Neuronal stem cell (in vitro differentiated cells): ENCODE data around the gene RPL27A.

ENCODE experiments used
- DNase-seq: peaks from one replicate; pipeline ENCODE4 v3.0.0-alpha.2; 2013; ENCODE audit warnings: low spot score
- H2AFZ ChIP-seq: one replicate; pipeline ENCODE4 v1.6.1; 2013; ENCODE audit warnings: mild to moderate bottlenecking, low read length, inconsistent platforms
- H2AK5ac ChIP-seq: 2 replicates; pipeline ENCODE4 v1.6.1; 2013; ENCODE audit warnings: low read depth, mild to moderate bottlenecking, inconsistent platforms, low read length, moderate library complexity, mixed read lengths
- H2BK120ac ChIP-seq: 2 replicates; pipeline ENCODE4 v1.6.1; 2013; ENCODE audit warnings: low read depth, mild to moderate bottlenecking, inconsistent platforms, low read length, moderate library complexity, mixed read lengths
- H2BK12ac ChIP-seq: one replicate; pipeline ENCODE4 v1.6.1; 2013; ENCODE audit warnings: low read length, inconsistent platforms
- H2BK15ac ChIP-seq: 2 replicates; pipeline ENCODE4 v1.6.1; 2013; ENCODE audit warnings: mild to moderate bottlenecking, low read length, inconsistent platforms, mixed read lengths
- H2BK5ac ChIP-seq: one replicate; pipeline ENCODE4 v1.6.1; 2013; ENCODE audit warnings: inconsistent platforms, mild to moderate bottlenecking, low read length, moderate library complexity
- H3K14ac ChIP-seq: one replicate; pipeline ENCODE4 v1.6.1; 2013; ENCODE audit warnings: low read length, inconsistent platforms
- H3K18ac ChIP-seq: 2 replicates; pipeline ENCODE4 v1.6.1; 2013; ENCODE audit warnings: low read length, inconsistent platforms
- H3K23ac ChIP-seq: 2 replicates; pipeline ENCODE4 v1.6.1; 2013; ENCODE audit warnings: low read depth, mild to moderate bottlenecking, mixed read lengths, low read length, inconsistent platforms; ENCODE audit not compliant: poor library complexity
- H3K27ac ChIP-seq: replicated peaks from 3 replicates; pipeline ENCODE4 v1.5.1; 2013; ENCODE audit warnings: low read length, inconsistent platforms
- H3K27me3 ChIP-seq, 3 experiments: 2 replicates each; pipeline ENCODE4 v1.6.1; 2013; ENCODE audit warnings: low read length in 3 of 3, mild to moderate bottlenecking in 2 of 3, inconsistent platforms in 1 of 3, low read depth in 1 of 3, mixed read lengths in 1 of 3, moderate library complexity in 1 of 3; ENCODE audit not compliant: control insufficient read depth in 3 of 3, insufficient read depth in 3 of 3
- H3K36me3 ChIP-seq, 2 donors: replicated peaks in 1 of 2; 2 replicates each; pipeline ENCODE4 v1.6.1; 2013; ENCODE audit warnings: low read length in 2 of 2; ENCODE audit not compliant: control insufficient read depth in 2 of 2, insufficient read depth in 2 of 2
- H3K4ac ChIP-seq: 2 replicates; pipeline ENCODE4 v1.6.1; 2013; ENCODE audit warnings: inconsistent platforms, mild to moderate bottlenecking, low read length, moderate library complexity
- H3K4me1 ChIP-seq, 2 donors: 1 replicate in 1 of 2; 2 replicates in 1 of 2; pipeline ENCODE4 v1.6.1; 2013; ENCODE audit warnings: low read length in 2 of 2, low read depth in 1 of 2; ENCODE audit not compliant: control insufficient read depth in 2 of 2, insufficient read depth in 1 of 2
- H3K4me2 ChIP-seq: one replicate; pipeline ENCODE4 v1.6.1; 2013; ENCODE audit warnings: mild to moderate bottlenecking, low read length, inconsistent platforms; ENCODE audit not compliant: insufficient read depth, poor library complexity, severe bottlenecking
- H3K4me3 ChIP-seq, 2 donors: 2 replicates each; pipeline ENCODE4 v1.5.1; 2013; ENCODE audit warnings: low read length in 2 of 2, mild to moderate bottlenecking in 2 of 2, inconsistent platforms in 1 of 2, moderate library complexity in 1 of 2
- H3K79me1 ChIP-seq: one replicate; pipeline ENCODE4 v1.6.1; 2013; ENCODE audit warnings: low read depth, mild to moderate bottlenecking, inconsistent platforms, low read length, moderate library complexity
- H3K9ac ChIP-seq: one replicate; pipeline ENCODE4 v1.6.1; 2013; ENCODE audit warnings: mild to moderate bottlenecking, low read depth, low read length, inconsistent platforms; ENCODE audit not compliant: poor library complexity
- H3K9me3 ChIP-seq, 2 donors: replicated peaks in 1 of 2; 2 replicates each; pipeline versions ENCODE3 to v1.6.1; 2013; ENCODE audit warnings: low read length in 2 of 2, mild to moderate bottlenecking in 2 of 2, inconsistent platforms in 1 of 2, low read depth in 1 of 2, mixed read lengths in 1 of 2, moderate library complexity in 1 of 2; ENCODE audit not compliant: control insufficient read depth in 2 of 2, insufficient read depth in 1 of 2
- H4K8ac ChIP-seq: one replicate; pipeline ENCODE4 v1.6.1; 2013; ENCODE audit warnings: low read depth, mild to moderate bottlenecking, inconsistent platforms, low read length, moderate library complexity
- H4K91ac ChIP-seq: one replicate; pipeline ENCODE4 v1.6.1; 2013; ENCODE audit warnings: low read length, low read depth, mild to moderate bottlenecking, inconsistent platforms; ENCODE audit not compliant: poor library complexity
- WGBS, 2 donors: extraction: QIAGEN DNeasy Blood & Tissue Kit; methylation state at CpG; one replicate each; pipeline ENCODE4 v1.1.7; 2013; ENCODE audit warnings: missing lambda C conversion rate in 2 of 2, mixed read lengths in 1 of 2; ENCODE audit not compliant: insufficient read length in 2 of 2, insufficient replicate concordance in 1 of 2; ENCODE audit errors: extremely low coverage in 2 of 2; 5-methylcytosine and 5-hydroxymethylcytosine counted together

The RPL27A gene

GRCh38 chr11:8729837-8730696 lies 47.5 kb downstream of the RPL27A start:
- Histone ChIP-seq H3K18ac (peak overlapping the region; percentile 12), H3K79me1 (peaks cover 4% of the 10 kb centered on the region), H3K4me3 (no peak overlapping the region), H2AFZ (no peak overlapping the region), H2BK5ac (no peak overlapping the region), H3K27ac (no peak overlapping the region), H3K23ac (peak overlapping the region; percentile 70), H2BK12ac (no peak overlapping the region), H3K9ac (no peak overlapping the region), H3K4ac (no peak overlapping the region), H3K4me1 (peaks cover 0 to 2% of the 10 kb centered on the region in 2 donors), H3K14ac (no peak overlapping the region), H2AK5ac (no peak overlapping the region), H2BK15ac (no peak overlapping the region), H2BK120ac (no peak overlapping the region), H4K91ac (no peak overlapping the region), H3K27me3 (no peaks in the 10 kb centered on the region), H4K8ac (no peak overlapping the region), H3K4me2 (no peak overlapping the region), H3K36me3 (peaks cover 20 to 68% of the 10 kb centered on the region in 2 donors), H3K9me3 (no peaks in the 10 kb centered on the region)
- WGBS, 2 donors: no CpG with 5 or more reads among the region's 38 CpGs
- DNase-seq: no peak

- Histone ChIP-seq H4K8ac (no peak overlapping the region), H2BK12ac (no peak overlapping the region), H2AK5ac (no peak overlapping the region), H2BK15ac (no peak overlapping the region), H3K9me3 (no peaks in the 10 kb centered on the region), H3K36me3 (peaks cover 20 to 70% of the 10 kb centered on the region in 2 donors), H3K4me3 (no peak overlapping the region), H3K9ac (no peak overlapping the region), H3K27ac (no peak overlapping the region), H2BK5ac (no peak overlapping the region), H3K27me3 (no peaks in the 10 kb centered on the region), H3K4me2 (no peak overlapping the region), H3K4me1 (peaks cover 0 to 2% of the 10 kb centered on the region in 2 donors), H3K18ac (no peak overlapping the region), H2BK120ac (no peak overlapping the region), H2AFZ (no peak overlapping the region), H3K79me1 (peaks cover 4% of the 10 kb centered on the region), H4K91ac (no peak overlapping the region), H3K14ac (peak overlapping the region; percentile 43), H3K23ac (no peak overlapping the region), H3K4ac (no peak overlapping the region)
- no peak for DNase-seq
- no CpG with 5 or more reads among the region's 23 CpGs for WGBS, 2 donors
Observed at GRCh38 chr11:8730697-8731020, 48.1 kb downstream of the RPL27A start.

- Histone ChIP-seq H3K4me3 (no peak overlapping the region), H3K27ac (no peak overlapping the region), H3K27me3 (no peaks in the 10 kb centered on the region), H3K4me1 (peaks cover 0 to 2% of the 10 kb centered on the region in 2 donors), H3K36me3 (peaks cover 13 to 62% of the 10 kb centered on the region in 2 donors), H2AFZ (no peak overlapping the region), H2BK12ac (no peak overlapping the region), H2BK5ac (no peak overlapping the region), H3K9ac (no peak overlapping the region), H3K9me3 (no peaks in the 10 kb centered on the region), H3K18ac (no peak overlapping the region), H3K23ac (no peak overlapping the region), H3K4ac (no peak overlapping the region), H2BK120ac (no peak overlapping the region), H2AK5ac (no peak overlapping the region), H3K14ac (no peak overlapping the region), H3K79me1 (peaks cover 5% of the 10 kb centered on the region), H4K91ac (no peak overlapping the region), H2BK15ac (no peak overlapping the region), H4K8ac (no peak overlapping the region), H3K4me2 (no peak overlapping the region)
- DNase-seq: no peak
- WGBS, 2 donors: no CpG with 5 or more reads among the region's 3 CpGs
Observed at GRCh38 chr11:8731647-8732323, 49.2 kb downstream of the RPL27A start.

GRCh38 chr11:8732324-8732670 lies 49.7 kb downstream of the RPL27A start:
- Histone ChIP-seq H3K23ac (no peak overlapping the region), H4K91ac (no peak overlapping the region), H3K14ac (no peak overlapping the region), H3K36me3 (peaks cover 13 to 59% of the 10 kb centered on the region in 2 donors), H3K4ac (no peak overlapping the region), H2BK5ac (no peak overlapping the region), H2BK12ac (no peak overlapping the region), H3K4me3 (no peak overlapping the region), H3K9ac (no peak overlapping the region), H3K27ac (no peak overlapping the region), H2AFZ (no peak overlapping the region), H3K4me2 (no peak overlapping the region), H3K79me1 (peaks cover 5% of the 10 kb centered on the region), H3K18ac (no peak overlapping the region), H4K8ac (no peak overlapping the region), H2BK15ac (no peak overlapping the region), H2BK120ac (no peak overlapping the region), H3K4me1 (peaks cover 0 to 2% of the 10 kb centered on the region in 2 donors), H3K27me3 (no peaks in the 10 kb centered on the region), H3K9me3 (no peaks in the 10 kb centered on the region), H2AK5ac (no peak overlapping the region)
- WGBS, 2 donors: no CpG with 5 or more reads among the region's 3 CpGs
- DNase-seq: no peak
